ENCODE measurements around the gene TRIM7. TPM values are rescaled to one million over a fixed set of nuclear protein-coding genes. Genes with fewer than 3 reads are reported as not detected.

TRIM7 gene
- total and polyA plus RNA-seq, 2 experiments from 2014 or later, result 0.53 to 0.56 TPM

- Mint-ChIP-seq H3K36me3 (ENCODE audit: low read depth) (no peaks in the 10 kb centered on the region), H3K27me3 (ENCODE audit: insufficient read depth, low read depth, poor library complexity) (peaks cover 48% of the 10 kb centered on the region), H3K4me3 (peak overlapping the region; percentile 1; the same call in 1 of the 3 replicates), H3K9me3 (no peaks in the 10 kb centered on the region; the same call in 2 of the 3 replicates), H3K27ac (no peak overlapping the region), H3K4me1 (peaks cover 44% of the 10 kb centered on the region)
- no peak for DNase-seq (ENCODE audit: low spot score)
- Histone ChIP-seq H2AFZ (no peak overlapping the region), H3K4me3 (peak overlapping the region; percentile 27; the same call in 1 of the 2 replicates), H3K9me2 (ENCODE audit: insufficient read depth) (no peaks in the 10 kb centered on the region), H3K4me2 (peak overlapping the region; percentile 65), H3K79me2 (replicated peaks; ENCODE audit: insufficient read depth) (no peaks in the 10 kb centered on the region), H3K4me1 (ENCODE audit: insufficient read depth) (peaks cover 37% of the 10 kb centered on the region), H4K20me1 (replicated peaks; ENCODE audit: insufficient read depth) (no peaks in the 10 kb centered on the region; the same call in 1 of the 2 replicates), H3K27me3 (ENCODE audit: insufficient read depth) (peaks cover 79% of the 10 kb centered on the region), H3F3A (replicated peaks; ENCODE audit: low read depth) (peaks cover 13% of the 10 kb centered on the region), H3K27ac (ENCODE audit: low read depth) (no peak overlapping the region), H3K36me3 (ENCODE audit: insufficient read depth) (no peaks in the 10 kb centered on the region)
- ATAC-seq, result no peak
- no peak for TF ChIP-seq ETS1 (IDR thresholded peaks at IDR 0.05)
- no peak for TF ChIP-seq EZH2phosphoT487 (IDR thresholded peaks at IDR 0.05; ENCODE audit: unreplicated experiment)
- TF ChIP-seq ZNF114 (CRISPR knock-in tag; IDR thresholded peaks at IDR 0.05), result no peak
- TF ChIP-seq ZNF331 (CRISPR knock-in tag; IDR thresholded peaks at IDR 0.05; ENCODE audit: low read depth), result no peak
- no peak for TF ChIP-seq CTCF (conservative IDR thresholded peaks at IDR 0.05; ENCODE audit: low read depth in 2 of 2)
- TF ChIP-seq REST (IDR thresholded peaks at IDR 0.05; ENCODE audit: unreplicated experiment), result no peak
- no peak for TF ChIP-seq CREB1 (CRISPR knock-in tag; IDR thresholded peaks at IDR 0.05; ENCODE audit: low read depth)
- no peak for TF ChIP-seq JUNB (IDR thresholded peaks at IDR 0.05; ENCODE audit: unreplicated experiment)
- TF ChIP-seq ZNF462 (CRISPR knock-in tag; IDR thresholded peaks at IDR 0.05), result no peak
- no peak for TF ChIP-seq EZH2 (IDR thresholded peaks at IDR 0.05; ENCODE audit: low read depth, unreplicated experiment)
- TF ChIP-seq NANOG (IDR thresholded peaks at IDR 0.05; ENCODE audit: borderline replicate concordance), result no peak
- no peak for TF ChIP-seq POLR2AphosphoS5 (IDR thresholded peaks at IDR 0.05; ENCODE audit: low read depth)
- no peak for TF ChIP-seq STAT1 (IDR thresholded peaks at IDR 0.05; ENCODE audit: unreplicated experiment)
Measured at GRCh38 chr5:181197326-181197951, 7.6 kb downstream of the TRIM7 start.
